ENCODE measurements around the gene B3GNT8.
"Not testable (repeated sequence)": the region's sequence is repeated elsewhere in the genome, so short reads cannot be mapped to it uniquely, and the experiment has no call there.

B3GNT8 gene

GRCh38 chr19:41413947-41414346, 13.2 kb downstream of the B3GNT8 start:
- no peak for DNase-seq

- DNase-seq: no peak
Measured at GRCh38 chr19:41412953-41413352, 14.2 kb downstream of the B3GNT8 start.

GRCh38 chr19:41411968-41412265, 15.3 kb downstream of the B3GNT8 start:
- no peak for DNase-seq

- DNase-seq: no peak
Measured at GRCh38 chr19:41411100-41411967, 15.8 kb downstream of the B3GNT8 start.

GRCh38 chr19:41410336-41411054, 16.7 kb downstream of the B3GNT8 start:
- no peak for DNase-seq

- no peak for DNase-seq
Measured at GRCh38 chr19:41409288-41409687, 17.9 kb downstream of the B3GNT8 start.

GRCh38 chr19:41408846-41409245, 18.3 kb downstream of the B3GNT8 start:
- DNase-seq: not testable (repeated sequence)

GRCh38 chr19:41408256-41408655, 18.9 kb downstream of the B3GNT8 start:
- no peak for DNase-seq

- DNase-seq: no peak
Measured at GRCh38 chr19:41407271-41407670, 19.9 kb downstream of the B3GNT8 start.

GRCh38 chr19:41405776-41406175, 21.4 kb downstream of the B3GNT8 start:
- no peak for DNase-seq

GRCh38 chr19:41403181-41403970, 23.8 kb downstream of the B3GNT8 start:
- DNase-seq: no peak

GRCh38 chr19:41402010-41402409, 25.2 kb downstream of the B3GNT8 start:
- DNase-seq: no peak

GRCh38 chr19:41401483-41401882, 25.7 kb downstream of the B3GNT8 start:
- DNase-seq: no peak

GRCh38 chr19:41399525-41399924, 27.6 kb downstream of the B3GNT8 start:
- no peak for DNase-seq

GRCh38 chr19:41399091-41399490, 28.1 kb downstream of the B3GNT8 start:
- DNase-seq: no peak

- no peak for DNase-seq
Measured at GRCh38 chr19:41398598-41398997, 28.6 kb downstream of the B3GNT8 start.

- DNase-seq: no peak
Measured at GRCh38 chr19:41398050-41398418, 29.1 kb downstream of the B3GNT8 start.

GRCh38 chr19:41397086-41398049, 29.8 kb downstream of the B3GNT8 start, which contains the start of the genes BCKDHA and EXOSC5:
Gene BCKDHA (plus strand): TSS chr19:41397818. CDS start chr19:41397828, 10 bp downstream.
Gene EXOSC5 (minus strand): TSS chr19:41397359. CDS start chr19:41397328, 31 bp downstream.
- DNase-seq: peak; percentile 99 to 100

- no peak for DNase-seq
Measured at GRCh38 chr19:41395355-41395754, 31.8 kb downstream of the B3GNT8 start.

GRCh38 chr19:41392775-41393174, 34.4 kb downstream of the B3GNT8 start:
- DNase-seq: no peak

GRCh38 chr19:41391618-41392017, 35.6 kb downstream of the B3GNT8 start:
- DNase-seq: no peak

- no peak for DNase-seq
Measured at GRCh38 chr19:41386442-41386841, 40.7 kb downstream of the B3GNT8 start.
